ENCODE results near the gene REG3G. TPM values are rescaled to one million over a fixed set of nuclear protein-coding genes. Genes with fewer than 3 reads are reported as not detected.
A peak's percentile ranks its signal among the peaks of the same experiment; 100 is the strongest.

Gene REG3G
- total RNA-seq, 1 donor from 2014 or later: not detected

DNA sequence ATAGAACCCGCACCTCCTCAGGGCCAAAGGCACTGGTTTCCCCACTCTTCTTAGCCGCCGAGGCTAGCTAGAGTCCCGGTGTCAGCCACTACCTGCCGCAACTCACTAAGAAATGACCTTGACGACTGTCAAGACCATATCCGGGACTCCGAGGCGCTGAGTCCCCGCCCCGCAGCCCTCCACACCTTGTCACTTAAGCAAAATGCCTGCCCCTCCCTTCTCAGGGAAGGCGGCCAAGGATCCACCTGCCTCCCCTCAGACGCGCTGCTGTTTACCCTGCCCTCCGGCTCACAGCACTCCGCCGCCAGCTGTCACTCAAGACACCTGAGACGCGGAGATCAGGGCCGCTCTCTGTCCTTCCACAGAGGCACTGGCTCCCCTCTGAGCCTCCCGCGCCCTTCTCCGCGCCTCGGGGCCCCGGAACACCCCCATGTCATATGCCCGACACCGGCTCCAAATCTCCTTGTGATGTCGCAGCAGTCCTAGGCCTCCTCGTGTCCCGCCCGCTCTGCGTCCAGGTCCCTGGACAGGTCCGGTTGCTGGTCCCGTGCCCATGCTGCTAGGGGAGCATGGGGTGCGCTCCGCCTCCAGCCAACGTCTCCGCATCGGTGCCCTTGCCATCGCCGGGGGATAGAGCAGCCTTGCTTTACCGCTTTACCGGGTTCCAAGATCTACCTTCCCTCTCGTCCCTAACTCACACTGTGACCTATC lies 32.5 kb upstream of the REG3G start:
- Histone ChIP-seq H3K4me3 (no peak overlapping the region), H3K27me3 (peaks cover 35% of the 10 kb centered on the region), H3K9me3 (no peaks in the 10 kb centered on the region), H3K27ac (no peak overlapping the region), H3K36me3 (no peaks in the 10 kb centered on the region), H3K4me1 (no peaks in the 10 kb centered on the region)
- TF ChIP-seq, protein P1, sequence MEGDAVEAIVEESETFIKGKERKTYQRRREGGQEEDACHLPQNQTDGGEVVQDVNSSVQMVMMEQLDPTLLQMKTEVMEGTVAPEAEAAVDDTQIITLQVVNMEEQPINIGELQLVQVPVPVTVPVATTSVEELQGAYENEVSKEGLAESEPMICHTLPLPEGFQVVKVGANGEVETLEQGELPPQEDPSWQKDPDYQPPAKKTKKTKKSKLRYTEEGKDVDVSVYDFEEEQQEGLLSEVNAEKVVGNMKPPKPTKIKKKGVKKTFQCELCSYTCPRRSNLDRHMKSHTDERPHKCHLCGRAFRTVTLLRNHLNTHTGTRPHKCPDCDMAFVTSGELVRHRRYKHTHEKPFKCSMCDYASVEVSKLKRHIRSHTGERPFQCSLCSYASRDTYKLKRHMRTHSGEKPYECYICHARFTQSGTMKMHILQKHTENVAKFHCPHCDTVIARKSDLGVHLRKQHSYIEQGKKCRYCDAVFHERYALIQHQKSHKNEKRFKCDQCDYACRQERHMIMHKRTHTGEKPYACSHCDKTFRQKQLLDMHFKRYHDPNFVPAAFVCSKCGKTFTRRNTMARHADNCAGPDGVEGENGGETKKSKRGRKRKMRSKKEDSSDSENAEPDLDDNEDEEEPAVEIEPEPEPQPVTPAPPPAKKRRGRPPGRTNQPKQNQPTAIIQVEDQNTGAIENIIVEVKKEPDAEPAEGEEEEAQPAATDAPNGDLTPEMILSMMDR (IDR thresholded peaks at IDR 0.05): no peak
- no peak for DNase-seq
- intact Hi-C loops (cut with DNase I): no loop called here
- ATAC-seq: peak; percentile 46

DNA sequence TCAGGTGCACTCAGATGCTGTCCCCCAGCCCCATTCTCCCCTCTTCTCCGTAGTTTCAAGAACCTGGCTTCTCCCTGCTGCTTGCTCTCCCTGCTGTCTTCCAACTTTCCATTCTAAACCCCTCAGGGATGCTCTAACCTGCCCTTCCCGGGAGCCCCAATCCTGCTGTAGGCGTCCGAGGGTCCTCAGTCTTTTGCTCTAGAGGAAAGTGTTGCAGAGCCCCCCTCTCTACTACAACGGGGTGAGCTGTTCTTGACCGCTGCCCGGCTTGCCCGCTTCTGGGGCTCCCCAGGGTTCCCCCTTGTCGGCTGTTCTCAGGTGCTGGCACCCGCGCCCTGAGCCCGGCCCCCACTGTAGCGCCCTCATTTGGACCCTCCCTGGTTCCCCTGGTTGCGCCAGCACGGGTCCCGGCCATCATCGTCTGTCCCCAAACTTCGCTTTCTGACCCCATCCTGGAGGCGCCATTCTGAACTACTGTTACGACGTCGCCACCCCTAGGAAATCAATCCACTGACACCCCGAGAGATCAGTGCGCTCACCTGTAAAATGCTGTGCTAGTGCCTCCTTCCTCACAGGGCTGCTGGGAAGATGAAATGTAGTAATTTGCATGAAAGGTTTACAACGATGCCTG lies 31.9 kb upstream of the REG3G start:
- intact Hi-C loops (cut with DNase I): no loop called here
- Histone ChIP-seq H3K9me3 (no peaks in the 10 kb centered on the region), H3K4me1 (no peaks in the 10 kb centered on the region), H3K27me3 (peaks cover 35% of the 10 kb centered on the region), H3K4me3 (no peak overlapping the region), H3K36me3 (no peaks in the 10 kb centered on the region), H3K27ac (no peak overlapping the region)
- ATAC-seq (no peak), DNase-seq (no peak)
- TF ChIP-seq, protein P1 (IDR thresholded peaks at IDR 0.05): no peak

DNA sequence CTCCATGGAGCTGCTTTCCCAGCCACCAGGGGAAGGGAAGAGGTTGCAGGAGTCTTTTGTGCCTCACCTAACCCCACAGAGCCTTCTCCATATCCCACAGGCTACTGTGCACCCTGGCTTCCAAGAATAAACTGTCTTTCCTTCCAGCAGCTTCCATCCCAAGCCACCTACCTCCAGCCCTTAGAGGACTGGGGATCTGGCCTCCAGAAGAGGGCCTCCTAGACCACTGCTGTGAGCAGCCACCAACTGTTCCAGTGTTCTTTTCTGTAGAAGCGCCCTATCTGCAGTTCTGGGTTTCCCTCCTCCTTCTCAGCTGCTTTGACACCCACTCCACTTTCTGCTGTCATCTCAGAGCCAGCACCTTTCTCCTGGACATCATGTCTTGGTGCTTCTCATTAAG lies 30.7 kb upstream of the REG3G start:
- intact Hi-C loops (cut with DNase I): no loop called here
- ATAC-seq (no peak), DNase-seq (no peak)
- Histone ChIP-seq H3K36me3 (no peaks in the 10 kb centered on the region), H3K4me3 (no peak overlapping the region), H3K27me3 (peaks cover 35% of the 10 kb centered on the region), H3K4me1 (no peaks in the 10 kb centered on the region), H3K27ac (no peak overlapping the region), H3K9me3 (no peaks in the 10 kb centered on the region)
- TF ChIP-seq, protein P1 (IDR thresholded peaks at IDR 0.05): no peak

DNA sequence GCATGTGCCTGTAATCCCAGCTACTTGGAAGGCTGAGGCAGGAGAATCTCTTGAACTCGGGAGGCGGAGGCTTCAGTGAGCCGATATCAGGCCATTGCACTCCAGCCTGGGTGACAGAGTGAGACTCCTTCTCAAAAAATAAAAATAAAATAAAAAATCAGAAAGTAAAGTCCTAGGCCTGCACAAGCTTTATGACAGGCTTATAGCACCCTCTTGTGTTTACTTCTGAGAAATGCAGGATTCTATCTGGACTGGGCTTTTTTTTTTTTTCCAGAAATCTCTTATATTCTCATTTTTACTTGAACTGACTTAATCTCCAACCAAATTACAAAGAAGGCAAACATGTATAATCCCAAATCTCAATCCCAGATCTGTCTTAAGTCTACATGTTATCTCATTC lies 26.1 kb upstream of the REG3G start:
- no peak overlapping the region for H3K27ac ChIP-seq

DNA sequence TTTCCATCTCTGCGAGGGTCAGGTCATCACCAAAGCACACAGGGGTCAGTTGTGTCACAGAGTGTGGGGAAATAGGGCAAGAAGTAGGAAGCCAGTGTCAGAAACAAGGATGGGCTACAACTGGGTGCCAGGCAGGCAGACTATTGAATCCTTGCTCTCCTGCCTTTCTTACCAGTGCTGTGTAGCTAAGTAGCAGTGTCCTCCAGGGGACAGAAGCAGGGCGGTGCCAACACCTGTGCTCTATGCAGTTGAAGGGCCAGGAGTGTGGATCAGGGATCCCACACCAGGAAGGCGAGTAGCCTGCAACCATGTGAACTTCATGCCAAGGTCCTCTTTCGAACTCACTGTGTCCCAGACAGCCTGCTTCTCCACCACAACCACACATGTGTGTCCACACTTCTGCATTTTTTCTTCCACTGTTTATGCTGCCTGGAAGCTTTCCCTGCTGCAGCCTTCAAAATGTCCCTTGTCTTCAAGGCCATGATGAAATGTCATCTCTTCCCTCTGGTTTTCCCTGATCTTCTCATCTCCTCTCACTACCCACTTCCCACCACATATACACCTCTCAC lies 25.4 kb upstream of the REG3G start:
- peak; percentile 71 for ATAC-seq
- intact Hi-C loops (cut with DNase I): no loop called here

More for the DNA sequence above, 26.1 kb upstream of the REG3G start:
- DNase-seq (no peak), ATAC-seq (peak; percentile 34)
- TF ChIP-seq, protein P1 (IDR thresholded peaks at IDR 0.05): peak; percentile 49
- Histone ChIP-seq H3K4me3 (no peak overlapping the region), H3K36me3 (no peaks in the 10 kb centered on the region), H3K27me3 (no peaks in the 10 kb centered on the region), H3K9me3 (no peaks in the 10 kb centered on the region), H3K4me1 (no peaks in the 10 kb centered on the region)
- intact Hi-C loops (cut with DNase I): no loop called here

More for the DNA sequence above, 25.4 kb upstream of the REG3G start:
- no peaks in the 10 kb centered on the region for H3K9me3 ChIP-seq
- no peak overlapping the region for H3K4me3 ChIP-seq
- no peaks in the 10 kb centered on the region for H3K36me3 ChIP-seq
- TF ChIP-seq, protein P1 (IDR thresholded peaks at IDR 0.05): no peak
- H3K27me3 ChIP-seq: no peaks in the 10 kb centered on the region
- H3K27ac ChIP-seq: no peak overlapping the region
- DNase-seq: no peak
- no peaks in the 10 kb centered on the region for H3K4me1 ChIP-seq
